ENCODE data around the gene GGACT.

GGACT gene

GRCh38 chr13:100537951-100538462 is 50.6 kb downstream of the GGACT start:
- no peak for DNase-seq (ENCODE audit: low read depth)
- no peak overlapping the region for H3K4me3 ChIP-seq (ENCODE audit: low read depth, low read length)
- TF ChIP-seq, protein P1, sequence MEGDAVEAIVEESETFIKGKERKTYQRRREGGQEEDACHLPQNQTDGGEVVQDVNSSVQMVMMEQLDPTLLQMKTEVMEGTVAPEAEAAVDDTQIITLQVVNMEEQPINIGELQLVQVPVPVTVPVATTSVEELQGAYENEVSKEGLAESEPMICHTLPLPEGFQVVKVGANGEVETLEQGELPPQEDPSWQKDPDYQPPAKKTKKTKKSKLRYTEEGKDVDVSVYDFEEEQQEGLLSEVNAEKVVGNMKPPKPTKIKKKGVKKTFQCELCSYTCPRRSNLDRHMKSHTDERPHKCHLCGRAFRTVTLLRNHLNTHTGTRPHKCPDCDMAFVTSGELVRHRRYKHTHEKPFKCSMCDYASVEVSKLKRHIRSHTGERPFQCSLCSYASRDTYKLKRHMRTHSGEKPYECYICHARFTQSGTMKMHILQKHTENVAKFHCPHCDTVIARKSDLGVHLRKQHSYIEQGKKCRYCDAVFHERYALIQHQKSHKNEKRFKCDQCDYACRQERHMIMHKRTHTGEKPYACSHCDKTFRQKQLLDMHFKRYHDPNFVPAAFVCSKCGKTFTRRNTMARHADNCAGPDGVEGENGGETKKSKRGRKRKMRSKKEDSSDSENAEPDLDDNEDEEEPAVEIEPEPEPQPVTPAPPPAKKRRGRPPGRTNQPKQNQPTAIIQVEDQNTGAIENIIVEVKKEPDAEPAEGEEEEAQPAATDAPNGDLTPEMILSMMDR (IDR thresholded peaks at IDR 0.05; ENCODE audit: control insufficient read depth, extremely low read depth, insufficient read depth): no peak

GRCh38 chr13:100537486-100537885 is 51.1 kb downstream of the GGACT start:
- TF ChIP-seq, protein P1 (IDR thresholded peaks at IDR 0.05; ENCODE audit: control insufficient read depth, extremely low read depth, insufficient read depth): no peak
- DNase-seq (ENCODE audit: low read depth): no peak
- H3K4me3 ChIP-seq (ENCODE audit: low read depth, low read length): no peak overlapping the region

DNA sequence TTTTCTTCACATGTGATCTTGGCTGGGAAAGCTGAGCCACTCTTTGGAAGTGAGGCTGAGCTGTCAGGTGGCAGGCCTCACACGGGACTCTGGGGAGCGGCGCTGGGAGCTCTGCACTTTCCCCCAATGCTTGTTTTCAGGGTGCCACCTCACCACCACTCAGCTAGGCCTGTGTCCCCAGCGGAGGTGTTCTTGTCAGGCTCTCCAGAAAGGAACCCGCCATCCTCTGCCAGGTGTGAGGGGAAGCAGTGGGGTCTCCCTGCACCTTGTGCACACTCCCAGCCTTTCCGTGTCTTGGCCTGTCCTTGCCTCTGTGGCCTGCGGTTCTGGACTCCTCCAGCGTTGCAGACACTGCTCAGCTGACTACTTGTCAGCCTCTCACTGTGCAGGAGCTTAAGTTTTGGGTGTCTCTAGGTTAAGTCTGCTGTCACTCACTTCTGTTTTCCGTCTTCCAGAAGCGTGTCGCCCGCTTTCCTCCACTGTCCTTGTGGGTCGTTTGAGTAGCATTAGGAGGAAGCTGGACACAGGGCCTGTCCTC is 51.9 kb downstream of the GGACT start:
- no peak overlapping the region for H3K4me3 ChIP-seq (ENCODE audit: low read depth, low read length)
- no peak for DNase-seq (ENCODE audit: low read depth)
- TF ChIP-seq, protein P1 (IDR thresholded peaks at IDR 0.05; ENCODE audit: control insufficient read depth, extremely low read depth, insufficient read depth): no peak

GRCh38 chr13:100535426-100536135 is 53.0 kb downstream of the GGACT start:
- TF ChIP-seq, protein P1 (IDR thresholded peaks at IDR 0.05; ENCODE audit: control insufficient read depth, extremely low read depth, insufficient read depth): no peak
- DNase-seq (ENCODE audit: low read depth): no peak
- H3K4me3 ChIP-seq (ENCODE audit: low read depth, low read length): no peak overlapping the region

DNA sequence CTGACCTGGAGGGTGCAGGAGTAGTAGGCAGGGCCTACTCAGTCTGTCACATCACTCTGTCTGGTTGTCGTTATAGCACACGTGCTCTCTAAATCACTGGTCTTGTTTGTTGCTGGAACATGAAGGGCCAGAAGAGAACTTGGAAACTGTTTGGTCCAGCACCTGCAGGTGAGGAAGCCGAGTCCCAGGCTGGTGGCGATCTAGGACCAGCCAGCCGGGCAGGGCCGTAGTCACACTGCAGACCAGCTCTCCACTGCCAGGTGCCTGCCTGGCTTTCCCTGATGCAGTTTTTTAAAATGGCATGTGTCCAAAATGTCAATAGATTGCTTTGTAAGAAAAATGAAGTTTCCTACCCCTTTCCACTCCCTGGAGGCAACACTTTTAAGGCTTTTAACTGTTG is 53.7 kb downstream of the GGACT start:
- no peak for DNase-seq (ENCODE audit: low read depth)
- TF ChIP-seq, protein P1 (IDR thresholded peaks at IDR 0.05; ENCODE audit: control insufficient read depth, extremely low read depth, insufficient read depth): no peak
- H3K4me3 ChIP-seq (ENCODE audit: low read depth, low read length): no peak overlapping the region

DNA sequence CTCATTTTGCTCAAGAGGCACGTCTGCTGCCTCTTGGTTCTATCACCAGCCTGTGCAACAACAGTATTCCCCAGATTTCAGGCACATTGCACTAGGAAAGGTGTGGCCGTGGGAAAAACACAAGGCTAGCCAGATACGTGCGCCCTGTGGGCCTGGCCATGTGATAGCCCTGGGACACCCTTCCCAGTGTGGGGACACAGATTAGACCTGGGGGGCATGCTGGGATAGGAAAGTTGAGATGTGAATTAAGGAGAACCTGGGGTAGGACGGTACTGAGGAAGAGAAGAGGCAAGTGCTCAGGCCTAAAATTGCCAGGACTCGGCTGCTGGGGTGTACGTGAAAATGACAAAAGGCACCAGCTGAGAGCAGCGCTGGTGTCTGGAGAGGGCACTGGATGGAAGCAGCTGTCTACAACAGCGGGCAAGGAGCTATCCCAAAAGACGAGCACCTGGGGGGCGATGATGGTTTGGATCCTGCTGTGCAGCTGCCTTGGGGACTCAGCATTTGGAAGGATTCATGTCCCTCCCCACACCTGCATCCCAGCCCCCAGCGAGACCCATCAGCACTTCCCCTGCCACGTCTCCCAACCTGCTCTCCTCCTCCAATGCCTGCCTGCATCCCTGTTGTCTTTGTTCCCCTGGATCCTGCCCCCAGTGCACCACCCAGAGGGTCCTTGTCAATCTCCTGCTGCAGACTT is 54.3 kb downstream of the GGACT start:
- DNase-seq (ENCODE audit: low read depth): no peak
- TF ChIP-seq, protein P1 (IDR thresholded peaks at IDR 0.05; ENCODE audit: control insufficient read depth, extremely low read depth, insufficient read depth): no peak
- no peak overlapping the region for H3K4me3 ChIP-seq (ENCODE audit: low read depth, low read length)

All from LNCaP clone FGC (cell line).